ENCODE results near the gene ABCB9.
"Not testable (repeated sequence)": the region's sequence is repeated elsewhere in the genome, so short reads cannot be mapped to it uniquely, and the experiment has no call there.

The ABCB9 gene

DNA sequence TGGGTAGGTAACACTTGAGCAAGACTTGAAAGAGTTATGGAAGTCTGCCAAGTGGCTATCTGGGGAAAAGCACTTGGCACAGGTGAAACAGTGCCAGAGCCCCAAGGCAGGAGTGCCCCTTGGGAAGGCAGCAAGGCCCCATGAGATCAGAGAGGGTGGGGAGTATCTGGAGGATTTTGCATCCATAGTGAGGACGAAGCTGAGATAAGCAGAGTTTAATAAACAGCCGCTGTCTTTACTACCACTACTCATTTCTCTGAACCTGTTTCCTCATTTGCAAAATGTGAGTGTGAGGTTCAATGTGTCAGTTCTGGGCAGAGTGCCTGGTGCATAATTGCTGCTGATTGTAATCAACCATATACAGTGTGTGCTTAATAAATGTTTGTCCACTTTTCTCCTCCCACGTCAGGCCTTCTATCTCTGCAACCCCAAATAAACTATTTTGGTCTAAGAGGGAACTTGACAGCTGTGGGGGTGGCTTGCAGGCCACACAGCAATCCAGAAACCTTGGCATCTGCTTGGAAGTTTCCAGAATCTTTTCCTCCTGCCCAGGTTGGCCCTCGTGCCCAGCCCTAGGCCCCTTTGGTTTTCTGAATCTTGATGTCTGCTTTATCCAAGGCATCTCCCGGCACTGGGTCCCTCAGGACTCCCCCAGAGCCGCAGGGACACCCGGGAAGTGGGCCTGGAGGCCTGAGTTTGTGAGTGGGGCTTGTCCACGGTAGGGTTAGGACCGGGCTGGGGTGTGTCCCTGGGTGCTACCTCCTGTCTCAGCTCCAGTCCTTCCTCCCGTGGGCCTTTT is 4.5 kb downstream of the ABCB9 start:
- DNase-seq, result no peak

DNA sequence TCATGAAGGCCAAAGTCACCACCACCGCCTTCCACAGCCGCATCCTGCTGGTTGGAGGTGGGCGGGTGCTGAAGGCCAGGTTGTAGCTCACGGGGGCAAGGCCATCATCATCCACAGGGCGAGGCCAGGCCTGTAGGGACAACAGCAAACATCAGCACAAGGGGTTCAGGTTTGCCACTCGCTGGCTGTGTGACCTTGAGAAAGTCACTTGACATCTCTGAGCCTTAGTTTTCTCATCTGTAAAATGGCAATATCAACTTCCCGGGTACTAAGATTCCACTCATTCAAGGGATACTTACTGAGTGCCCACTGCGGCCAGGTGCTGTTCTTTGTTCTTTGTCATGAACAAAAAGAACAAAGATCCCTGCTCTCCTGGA is 6.1 kb downstream of the ABCB9 start:
- no peak for DNase-seq

DNA sequence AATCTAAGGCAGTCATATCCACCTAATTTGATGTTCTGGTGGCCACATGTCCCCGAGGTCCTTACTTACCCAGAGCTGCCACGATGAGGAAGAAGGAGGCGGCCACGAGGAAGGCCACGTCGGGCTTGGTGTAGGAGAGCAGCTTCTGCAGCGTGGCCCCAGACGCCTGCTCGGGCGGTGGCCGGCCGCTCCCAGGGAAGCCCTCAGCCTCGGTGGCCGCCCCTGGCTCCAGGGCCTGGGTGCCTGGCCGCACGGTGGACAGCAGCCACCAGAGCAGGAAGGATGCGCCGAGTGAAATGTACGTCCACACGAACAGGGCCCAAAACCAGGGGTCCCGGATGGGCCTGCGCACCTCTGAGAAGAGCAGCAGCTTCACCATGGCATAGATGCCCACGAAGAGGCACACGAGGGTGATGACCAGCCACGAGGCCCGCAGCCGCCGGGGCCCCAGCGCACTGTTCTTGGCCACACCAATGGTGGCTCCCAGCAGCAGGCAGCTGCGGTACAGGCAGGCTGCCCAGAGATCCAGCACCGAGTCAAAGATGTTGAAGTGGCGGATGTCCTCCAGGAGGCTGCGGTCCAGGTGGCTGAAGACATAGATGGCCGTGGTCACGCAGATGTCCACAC is 6.6 kb downstream of the ABCB9 start:
- DNase-seq, result no peak

DNA sequence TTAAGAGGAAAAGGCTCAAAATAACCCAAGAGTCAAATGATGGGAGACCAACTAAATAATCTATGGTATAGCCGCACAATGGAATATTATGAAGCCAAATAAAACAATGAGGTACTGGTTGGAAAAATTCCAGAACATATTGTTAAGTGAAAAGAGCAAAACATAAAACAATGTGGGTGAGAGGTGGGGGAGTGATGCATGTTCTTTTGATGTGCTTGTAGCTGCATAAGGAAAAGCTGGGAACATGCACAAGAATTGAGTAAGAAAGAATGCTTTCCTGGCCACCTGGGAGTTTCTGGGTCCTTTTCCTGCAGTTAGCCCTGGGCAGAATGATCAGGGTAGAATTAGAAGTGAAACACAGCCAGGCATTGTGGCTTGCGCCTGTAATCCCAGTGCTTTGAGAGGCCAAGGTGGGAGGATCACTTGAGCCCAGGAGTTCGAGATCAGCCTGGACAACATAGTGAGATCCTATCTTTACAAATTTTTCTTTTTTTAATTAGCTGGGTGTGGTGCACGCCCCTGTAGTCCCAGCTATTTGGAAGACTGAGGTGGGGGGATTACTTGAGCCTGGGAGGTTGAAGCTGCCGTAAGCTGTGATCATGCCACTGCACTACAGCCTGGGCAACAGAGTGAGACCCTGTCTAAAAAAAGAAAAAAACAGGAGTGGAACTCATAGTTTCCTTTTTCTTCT is 7.9 kb downstream of the ABCB9 start:
- DNase-seq, result no peak

- DNase-seq, result no peak
These were observed 10.2 kb downstream of the ABCB9 start for GRCh38 chr12:122956035-122956434.

DNA sequence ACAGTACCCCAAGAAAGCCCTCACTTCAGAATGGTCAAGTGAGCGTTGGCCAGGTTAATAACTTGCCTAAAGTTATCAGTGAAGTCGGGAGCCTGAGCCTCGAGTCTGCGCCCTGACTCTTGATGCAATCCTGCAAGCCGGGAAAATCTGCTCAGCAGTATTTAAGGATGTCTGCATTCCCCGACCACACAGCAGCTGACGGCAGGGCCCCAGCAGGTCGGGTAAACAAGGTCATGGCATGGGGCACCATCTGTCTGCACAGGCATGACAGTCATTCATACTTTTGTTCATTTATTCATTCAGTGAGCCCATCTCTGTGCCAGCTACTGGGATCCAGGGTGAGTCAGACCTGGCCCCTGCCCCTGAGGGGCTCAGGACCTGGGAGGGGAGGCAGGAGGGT is 11.1 kb downstream of the ABCB9 start:
- DNase-seq, result no peak

DNA sequence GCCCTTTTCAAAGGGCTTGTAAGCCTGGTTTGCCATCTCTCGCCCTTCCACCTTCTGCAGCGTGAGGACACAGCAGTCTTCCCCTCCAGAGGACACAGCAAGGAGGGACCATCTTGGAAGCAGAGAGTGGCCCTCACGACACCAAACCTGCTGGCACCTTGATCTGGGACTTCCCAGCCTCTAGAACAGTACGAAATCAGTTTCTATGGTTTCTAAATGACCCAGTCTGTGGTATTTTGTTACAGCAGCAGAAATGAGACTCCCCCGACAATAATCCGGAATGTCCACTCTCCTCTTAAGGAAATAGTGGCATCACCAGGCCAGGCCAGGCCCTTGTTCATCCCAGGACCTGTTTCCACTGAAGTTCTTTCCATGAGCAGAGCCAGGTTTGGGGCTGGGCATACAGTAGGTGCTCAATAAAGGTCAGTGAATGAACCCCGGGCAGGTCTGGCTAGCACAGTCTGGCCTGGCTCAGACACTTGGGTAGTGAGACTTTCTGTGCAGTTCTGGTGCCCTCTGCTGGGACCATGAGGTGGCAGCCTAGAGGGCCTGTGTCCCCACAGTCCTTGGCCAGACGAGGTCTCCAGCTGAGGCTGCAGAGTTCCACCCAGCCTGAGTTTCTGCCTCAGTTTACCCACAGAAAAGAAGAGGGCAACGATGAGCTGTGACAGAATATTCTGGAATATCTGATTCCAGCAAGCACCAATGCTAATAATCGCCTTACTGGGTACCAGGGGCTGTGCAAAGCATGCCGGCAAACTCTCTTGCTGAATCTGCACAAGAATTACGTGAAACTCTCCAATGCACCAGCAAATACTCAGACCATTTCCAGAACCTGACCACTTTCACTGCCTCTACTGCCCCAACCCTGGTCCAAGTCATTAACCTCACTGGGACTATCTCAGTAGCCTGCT is 14.0 kb downstream of the ABCB9 start:
- DNase-seq, result peak; percentile 83

GRCh38 chr12:122951406-122951805 is 14.9 kb downstream of the ABCB9 start:
- peak; percentile 84 for DNase-seq

DNA sequence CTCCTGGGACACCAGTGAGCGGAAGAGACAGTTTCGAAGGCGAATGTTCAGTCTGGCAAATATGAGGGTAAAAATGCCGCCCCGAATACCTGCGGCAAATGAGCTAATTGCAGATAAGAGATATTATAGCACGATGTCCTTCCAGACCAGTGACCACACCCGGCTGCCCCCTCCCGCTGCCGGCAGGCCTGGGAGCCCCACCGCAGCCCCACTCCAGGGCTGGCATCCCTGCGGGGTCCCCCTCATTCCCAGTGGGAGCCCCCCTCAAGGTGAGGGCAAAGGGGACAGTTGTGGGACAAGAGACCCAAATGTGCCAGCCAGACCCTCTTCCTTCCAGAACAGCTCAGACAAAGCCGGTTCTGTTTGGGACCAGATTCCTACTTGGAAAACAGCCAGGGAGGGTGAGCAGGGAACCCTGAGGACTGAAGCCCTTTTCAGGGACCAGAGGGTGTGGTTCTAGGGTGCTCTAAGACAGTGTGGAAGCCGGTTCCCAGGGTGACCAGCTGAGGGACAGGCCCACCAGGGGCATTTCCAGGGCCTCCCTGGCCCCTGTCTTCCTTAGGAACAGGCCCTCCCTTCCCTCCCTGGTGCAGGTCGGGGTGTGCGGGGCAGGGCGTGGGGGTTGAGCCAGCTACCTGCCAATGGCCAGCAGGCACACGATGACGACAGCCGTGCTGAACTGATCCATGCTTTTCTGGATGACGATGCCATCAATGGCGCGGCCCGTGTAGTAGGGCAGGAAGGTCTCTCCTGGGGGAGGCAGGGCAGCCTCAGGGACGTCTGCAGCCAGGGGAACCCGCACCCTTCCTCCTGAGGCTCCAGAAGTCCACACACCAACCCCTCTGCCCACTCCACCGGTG is 16.2 kb downstream of the ABCB9 start:
- no peak for DNase-seq

- DNase-seq, result no peak
These were observed 16.9 kb downstream of the ABCB9 start for GRCh38 chr12:122949405-122949804.

DNA sequence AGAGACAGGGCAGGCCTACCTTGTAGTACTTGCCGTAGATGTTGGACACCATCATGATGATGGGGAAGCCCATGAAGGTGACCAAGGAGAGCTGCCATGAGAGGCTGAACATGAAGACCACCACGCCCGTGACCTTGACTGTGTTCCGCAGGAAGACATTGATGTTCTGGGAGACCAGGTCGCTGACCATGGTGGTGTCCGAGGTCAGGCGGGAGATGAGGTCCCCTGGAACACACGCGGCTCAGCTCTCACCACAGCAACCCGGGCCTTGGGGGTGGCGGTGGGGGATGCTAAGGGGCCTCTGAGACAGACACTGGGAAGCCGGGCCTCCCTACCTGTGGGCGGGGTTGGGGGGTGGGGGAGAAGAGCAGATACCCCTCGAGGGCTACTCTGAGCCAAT is 17.7 kb downstream of the ABCB9 start:
- no peak for DNase-seq

GRCh38 chr12:122947352-122947792 is 18.9 kb downstream of the ABCB9 start:
- DNase-seq, result peak; percentile 74

- peak; percentile 98 for DNase-seq
These were observed 19.4 kb downstream of the ABCB9 start for GRCh38 chr12:122946690-122947341.

GRCh38 chr12:122944605-122945592 is 21.4 kb downstream of the ABCB9 start:
- no peak for DNase-seq

GRCh38 chr12:122943196-122943595 is 23.1 kb downstream of the ABCB9 start:
- peak; percentile 60 for DNase-seq

DNA sequence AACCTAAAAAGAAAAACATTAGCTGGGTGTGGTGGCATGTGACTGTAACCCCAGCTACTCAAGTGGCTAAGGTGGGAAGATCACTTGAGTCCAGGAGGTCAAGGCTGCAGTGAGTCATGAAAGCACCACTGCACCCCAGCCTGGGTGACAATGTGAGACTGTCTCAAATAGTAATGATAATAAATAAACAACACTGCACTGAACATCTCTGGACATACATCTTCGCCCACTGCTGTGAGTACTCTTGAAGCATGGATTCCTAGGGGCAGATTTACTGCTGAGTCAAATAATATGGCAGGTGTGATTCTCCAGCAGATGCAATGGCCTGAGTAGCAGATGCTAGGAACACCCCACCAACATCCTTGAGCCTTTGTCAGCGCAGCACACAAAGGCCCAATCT is 23.6 kb downstream of the ABCB9 start:
- no peak for DNase-seq

DNA sequence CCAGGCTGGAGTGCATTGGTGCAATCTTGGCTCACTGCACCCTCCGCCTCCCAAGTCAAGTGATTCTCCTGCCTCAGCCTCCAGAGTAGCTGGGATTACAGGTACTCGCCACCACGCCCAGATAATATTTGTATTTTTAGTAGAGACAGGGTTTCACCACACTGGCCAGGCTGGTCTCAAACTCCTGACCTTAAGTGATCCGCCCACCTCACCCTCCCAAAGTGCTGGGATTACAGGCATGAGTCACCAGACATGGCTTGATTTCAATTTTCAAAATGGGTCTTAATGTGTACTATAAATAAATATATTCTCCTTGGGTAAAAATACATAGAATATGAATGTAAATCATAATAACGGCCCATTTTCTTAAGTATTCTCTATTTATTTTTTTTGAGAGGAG is 24.9 kb downstream of the ABCB9 start:
- not testable (repeated sequence) for DNase-seq

- no peak for DNase-seq
These were observed 27.1 kb downstream of the ABCB9 start for GRCh38 chr12:122939125-122939524.

- DNase-seq, result no peak
These were observed 28.6 kb downstream of the ABCB9 start for GRCh38 chr12:122937622-122938091.

DNA sequence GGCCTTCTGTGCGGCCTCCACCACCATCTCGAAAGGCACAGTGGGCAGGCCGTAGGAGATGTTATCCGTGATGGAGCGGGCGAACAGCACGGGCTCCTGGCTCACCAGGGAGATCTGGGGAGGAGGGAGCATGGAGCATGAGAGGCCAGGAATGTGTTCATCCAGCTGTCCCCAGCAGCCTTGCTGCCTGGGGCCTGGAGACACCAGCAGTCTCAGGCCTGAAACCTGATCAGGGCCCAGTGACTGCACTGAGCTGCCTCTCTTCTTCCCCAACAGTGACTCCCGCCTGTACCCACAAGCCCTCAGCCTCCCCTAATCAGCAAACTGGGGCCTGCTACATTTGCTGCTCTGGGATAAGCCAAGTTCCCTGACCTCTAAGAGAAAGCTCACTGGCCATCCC is 30.9 kb downstream of the ABCB9 start:
- DNase-seq, result no peak
